ENCODE results near the gene SERF1B.
"Not testable (repeated sequence)": the region's sequence is repeated elsewhere in the genome, so short reads cannot be mapped to it uniquely, and the experiment has no call there.

- TF ChIP-seq EZH2 (IDR thresholded peaks at IDR 0.05; ENCODE audit: borderline replicate concordance); CTCF (IDR thresholded peaks at IDR 0.05; ENCODE audit: poor library complexity): not testable (repeated sequence)
Observed at GRCh38 chr5:70049790-70050142, 24.7 kb downstream of the SERF1B start.

All from hepatocyte (in vitro differentiated cells).